ENCODE results near the gene SBSN. TPM values are rescaled to one million over a fixed set of nuclear protein-coding genes. Genes with fewer than 3 reads are reported as not detected.

The SBSN gene
- total and polyA plus RNA-seq, 4 donors, result 0.08 to 0.39 (median 0.09) TPM; not detected in 1

GRCh38 chr19:35566738-35567137 lies 38.6 kb upstream of the SBSN start:
- 74 to 77% methylated on average over 7 of the region's 7 CpGs for WGBS, 2 donors
- DNase-seq, result no peak
- Histone ChIP-seq H3K4me1 (ENCODE audit: control insufficient read depth in 5 of 5, insufficient read depth in 5 of 5, low read length in 5 of 5) (no peaks in the 10 kb centered on the region), H3K9me3 (ENCODE audit: control insufficient read depth in 4 of 4, insufficient read depth in 3 of 4, low read length in 3 of 4) (no peaks in the 10 kb centered on the region), H3K36me3 (ENCODE audit: control insufficient read depth in 4 of 4, insufficient read depth in 4 of 4, low read length in 4 of 4) (no peaks in the 10 kb centered on the region), H3K27ac (ENCODE audit: low read depth in 1 of 2, low read length in 1 of 2) (no peak overlapping the region), H3K9ac (ENCODE audit: insufficient read depth in 1 of 2, low read length in 2 of 2) (no peak overlapping the region), H3K27me3 (ENCODE audit: control insufficient read depth in 3 of 3, insufficient read depth in 3 of 3, low read length in 2 of 3) (no peaks in the 10 kb centered on the region), H3K4me3 (no peak overlapping the region)
- no peak for TF ChIP-seq CTCF (IDR thresholded peaks at IDR 0.05; ENCODE audit: control extremely low read depth, extremely low read depth)
- no peak for ATAC-seq (ENCODE audit: insufficient read depth, low FRiP score)

DNA sequence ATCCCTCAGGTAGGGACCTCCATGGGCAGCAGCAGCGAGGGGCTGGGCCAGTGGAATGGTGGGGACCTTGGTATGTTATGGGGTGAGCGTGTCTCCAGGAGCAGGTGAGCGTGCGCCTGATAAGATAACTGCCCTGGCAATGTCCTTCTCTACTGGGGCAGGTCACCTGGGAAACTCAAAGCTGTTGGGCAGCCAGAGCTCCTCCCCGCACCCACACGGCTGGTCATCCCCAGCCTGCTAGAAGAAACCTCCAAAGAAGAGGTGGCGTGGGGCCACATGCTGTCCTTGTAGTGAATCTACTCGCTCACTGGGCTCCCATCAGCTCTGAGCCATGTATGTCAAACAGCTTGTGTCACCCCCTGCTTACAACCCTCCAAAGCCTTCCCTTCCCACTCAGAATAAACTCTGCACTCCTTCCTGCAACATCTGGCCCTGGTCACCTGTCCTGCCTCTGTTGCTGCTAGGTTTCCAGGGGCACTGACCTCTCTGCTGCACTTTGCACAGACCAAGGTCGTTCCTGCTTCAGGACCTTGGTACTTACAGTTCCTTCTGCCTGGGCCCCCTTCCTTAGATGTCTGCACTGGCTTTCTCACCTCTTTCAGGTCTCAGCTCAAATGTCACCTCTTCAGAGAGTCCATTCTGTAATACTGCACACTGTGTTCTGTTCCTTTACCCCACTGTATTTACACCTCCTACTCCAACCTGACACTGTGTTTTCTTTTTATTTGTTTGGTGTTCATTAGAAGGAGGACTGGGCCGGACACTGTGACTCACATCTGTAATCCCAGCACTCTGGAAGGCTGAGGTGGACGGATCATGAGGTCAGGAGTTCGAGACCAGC lies 37.1 kb upstream of the SBSN start:
- no peaks in the 10 kb centered on the region for H3K36me3 ChIP-seq (ENCODE audit: control insufficient read depth in 4 of 4, insufficient read depth in 4 of 4, low read length in 4 of 4)
- H3K4me3 ChIP-seq, result no peak overlapping the region
- H3K27ac ChIP-seq (ENCODE audit: low read depth in 1 of 2, low read length in 1 of 2), result no peak overlapping the region
- H3K9ac ChIP-seq (ENCODE audit: insufficient read depth in 1 of 2, low read length in 2 of 2), result no peak overlapping the region
- no peaks in the 10 kb centered on the region for H3K4me1 ChIP-seq (ENCODE audit: control insufficient read depth in 5 of 5, insufficient read depth in 5 of 5, low read length in 5 of 5)
- no peak for ATAC-seq (ENCODE audit: insufficient read depth, low FRiP score)
- no peak for TF ChIP-seq CTCF (IDR thresholded peaks at IDR 0.05; ENCODE audit: control extremely low read depth, extremely low read depth)
- WGBS, 2 donors, result 81 to 88% methylated on average over 12 of the region's 12 CpGs
- DNase-seq, result no peak
- peaks cover 2 to 4% (median 4%) of the 10 kb centered on the region in 3 donors for H3K27me3 ChIP-seq (ENCODE audit: control insufficient read depth in 3 of 3, insufficient read depth in 3 of 3, low read length in 2 of 3)
- H3K9me3 ChIP-seq (ENCODE audit: control insufficient read depth in 4 of 4, insufficient read depth in 3 of 4, low read length in 3 of 4), result no peaks in the 10 kb centered on the region

DNA sequence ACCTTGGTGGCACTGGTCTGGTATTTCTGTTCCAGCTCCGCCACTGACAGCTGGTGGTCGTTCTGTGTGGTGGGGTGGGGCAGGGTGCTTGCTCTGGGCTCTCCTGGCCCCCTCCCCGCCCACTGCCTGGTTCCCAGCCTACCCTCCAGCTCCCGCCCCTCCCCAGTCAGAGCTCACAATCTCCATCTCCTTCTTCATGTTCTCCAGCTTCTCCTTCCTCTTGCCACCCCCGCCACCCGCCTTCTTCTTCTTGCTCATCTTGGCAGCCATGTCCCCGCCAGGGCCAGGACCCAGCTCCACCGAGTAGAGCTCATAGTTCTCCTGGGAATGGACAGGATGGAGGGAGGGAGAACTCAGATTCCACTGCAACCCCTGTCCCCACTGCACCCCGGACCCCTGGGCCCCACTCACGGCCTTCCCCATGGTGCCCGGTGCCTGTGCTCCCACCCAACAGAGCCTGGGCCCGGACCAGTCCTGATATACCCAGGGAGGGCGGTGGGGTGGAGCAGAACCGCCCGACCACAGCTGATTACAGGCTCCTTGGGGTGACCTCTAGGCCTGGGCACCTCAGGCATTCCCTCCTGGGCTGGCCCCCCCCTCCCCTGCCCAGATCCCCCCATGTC lies 35.2 kb upstream of the SBSN start, which contains the start of gene ATP4A:
Gene ATP4A, minus strand, starts transcription at position 452 of the 623 bp plus-strand sequence. Its CDS starts 29 bp downstream, at position 423.
- H3K4me3 ChIP-seq, result no peak within 1 kb of the TSS
- WGBS, 2 donors, result 67 to 80% methylated on average over 15 of the region's 15 CpGs

More for the DNA sequence above, 35.2 kb upstream of the SBSN start, which contains the start of gene ATP4A:
- Histone ChIP-seq H3K9ac (ENCODE audit: insufficient read depth in 1 of 2, low read length in 2 of 2) (no peak within 1 kb of the TSS), H3K9me3 (ENCODE audit: control insufficient read depth in 4 of 4, insufficient read depth in 3 of 4, low read length in 3 of 4) (no peaks in the 10 kb centered on the region), H3K4me1 (ENCODE audit: control insufficient read depth in 5 of 5, insufficient read depth in 5 of 5, low read length in 5 of 5) (peaks cover 0 to 3% (median 0%) of the 10 kb centered on the region in 5 donors), H3K36me3 (ENCODE audit: control insufficient read depth in 4 of 4, insufficient read depth in 4 of 4, low read length in 4 of 4) (no peaks in the 10 kb centered on the region), H3K27me3 (ENCODE audit: control insufficient read depth in 3 of 3, insufficient read depth in 3 of 3, low read length in 2 of 3) (peaks cover 6 to 24% (median 11%) of the 10 kb centered on the region in 3 donors), H3K27ac (ENCODE audit: low read depth in 1 of 2, low read length in 1 of 2) (no peak within 1 kb of the TSS)
- DNase-seq, result no peak
- ATAC-seq (ENCODE audit: insufficient read depth, low FRiP score), result no peak
- TF ChIP-seq CTCF (IDR thresholded peaks at IDR 0.05; ENCODE audit: control extremely low read depth, extremely low read depth), result no peak

Measured in lung (tissue), 12 donors.